ENCODE results near the gene CXorf65.

CXorf65 gene

DNA sequence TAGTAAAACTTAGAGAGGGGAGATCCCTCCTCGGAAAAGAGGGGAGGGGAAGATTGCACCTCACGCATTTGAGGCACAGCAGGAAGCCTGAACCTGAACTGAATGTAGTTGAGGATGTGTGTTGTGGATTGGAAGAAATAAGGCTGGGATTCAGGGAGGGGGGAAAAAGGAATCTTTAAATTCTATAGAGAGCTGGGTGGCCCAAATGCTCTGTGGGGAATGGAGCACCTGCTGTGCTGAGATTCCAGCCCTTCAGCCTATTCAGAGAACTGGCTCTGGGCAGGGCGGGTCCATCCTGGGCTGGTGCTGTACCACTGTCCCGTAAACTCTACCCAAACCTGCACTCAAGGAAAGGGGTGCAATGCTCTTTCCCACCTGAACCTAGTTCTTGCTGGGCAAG, 6.8 kb downstream of the CXorf65 start:
- H3K4me2 ChIP-seq, result no peak overlapping the region
- no peaks in the 10 kb centered on the region for H4K20me1 ChIP-seq (ENCODE audit: insufficient read depth)
- H3K36me3 ChIP-seq (ENCODE audit: insufficient read depth), result no peaks in the 10 kb centered on the region
- H3K79me2 ChIP-seq (ENCODE audit: insufficient read depth, low read depth), result no peaks in the 10 kb centered on the region
- H3K27ac ChIP-seq, result no peak overlapping the region
- TF ChIP-seq, protein P1, sequence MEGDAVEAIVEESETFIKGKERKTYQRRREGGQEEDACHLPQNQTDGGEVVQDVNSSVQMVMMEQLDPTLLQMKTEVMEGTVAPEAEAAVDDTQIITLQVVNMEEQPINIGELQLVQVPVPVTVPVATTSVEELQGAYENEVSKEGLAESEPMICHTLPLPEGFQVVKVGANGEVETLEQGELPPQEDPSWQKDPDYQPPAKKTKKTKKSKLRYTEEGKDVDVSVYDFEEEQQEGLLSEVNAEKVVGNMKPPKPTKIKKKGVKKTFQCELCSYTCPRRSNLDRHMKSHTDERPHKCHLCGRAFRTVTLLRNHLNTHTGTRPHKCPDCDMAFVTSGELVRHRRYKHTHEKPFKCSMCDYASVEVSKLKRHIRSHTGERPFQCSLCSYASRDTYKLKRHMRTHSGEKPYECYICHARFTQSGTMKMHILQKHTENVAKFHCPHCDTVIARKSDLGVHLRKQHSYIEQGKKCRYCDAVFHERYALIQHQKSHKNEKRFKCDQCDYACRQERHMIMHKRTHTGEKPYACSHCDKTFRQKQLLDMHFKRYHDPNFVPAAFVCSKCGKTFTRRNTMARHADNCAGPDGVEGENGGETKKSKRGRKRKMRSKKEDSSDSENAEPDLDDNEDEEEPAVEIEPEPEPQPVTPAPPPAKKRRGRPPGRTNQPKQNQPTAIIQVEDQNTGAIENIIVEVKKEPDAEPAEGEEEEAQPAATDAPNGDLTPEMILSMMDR (conservative IDR thresholded peaks at IDR 0.05; ENCODE audit: low read depth, low read length), result no peak
- no peaks in the 10 kb centered on the region for H3K27me3 ChIP-seq (ENCODE audit: insufficient read depth, low read depth)
- no peak overlapping the region for H3K9ac ChIP-seq
- H3K4me3 ChIP-seq (IDR thresholded peaks at IDR 0.05; ENCODE audit: insufficient read depth, low read depth, low read length), result no peak overlapping the region
- H3K4me1 ChIP-seq (ENCODE audit: low read depth, poor library complexity, severe bottlenecking), result peaks cover 39% of the 10 kb centered on the region
- H2AFZ ChIP-seq (ENCODE audit: low read depth), result no peak overlapping the region

DNA sequence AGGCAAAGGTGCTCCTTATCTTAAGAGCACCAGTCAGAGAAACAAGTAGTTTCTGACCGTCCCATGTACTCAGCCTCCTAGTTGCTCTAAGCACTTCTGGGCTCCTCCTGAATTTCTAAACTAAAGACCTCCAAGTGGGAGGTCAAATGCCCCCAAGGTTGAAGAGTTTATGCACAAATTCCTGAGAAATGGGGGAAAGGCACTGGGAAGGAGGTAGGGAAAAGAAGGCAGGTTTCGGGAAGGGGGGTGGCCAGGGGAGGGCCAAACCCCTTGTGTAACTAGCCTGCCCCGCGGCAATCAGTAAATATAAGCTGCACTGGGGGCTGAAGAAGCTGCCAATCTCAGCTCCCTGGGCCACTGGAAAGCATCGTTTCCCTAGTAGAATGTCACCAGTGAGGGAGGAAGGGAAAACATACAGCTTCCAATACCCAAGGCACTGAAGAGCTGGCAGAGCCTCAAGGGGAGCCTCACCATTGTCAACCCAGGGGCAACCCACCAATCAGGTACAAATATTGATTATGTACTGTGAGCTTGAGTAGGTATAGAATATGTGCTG, 7.5 kb downstream of the CXorf65 start:
- Histone ChIP-seq H3K79me2 (ENCODE audit: insufficient read depth, low read depth) (no peaks in the 10 kb centered on the region), H3K4me2 (no peak overlapping the region), H2AFZ (ENCODE audit: low read depth) (no peak overlapping the region), H3K9ac (no peak overlapping the region), H3K27ac (no peak overlapping the region), H3K36me3 (ENCODE audit: insufficient read depth) (no peaks in the 10 kb centered on the region), H3K4me1 (ENCODE audit: low read depth, poor library complexity, severe bottlenecking) (peaks cover 36% of the 10 kb centered on the region), H3K4me3 (IDR thresholded peaks at IDR 0.05; ENCODE audit: insufficient read depth, low read depth, low read length) (no peak overlapping the region), H3K27me3 (ENCODE audit: insufficient read depth, low read depth) (no peaks in the 10 kb centered on the region), H4K20me1 (ENCODE audit: insufficient read depth) (no peaks in the 10 kb centered on the region)
- TF ChIP-seq, protein P1 (conservative IDR thresholded peaks at IDR 0.05; ENCODE audit: low read depth, low read length), result no peak

DNA sequence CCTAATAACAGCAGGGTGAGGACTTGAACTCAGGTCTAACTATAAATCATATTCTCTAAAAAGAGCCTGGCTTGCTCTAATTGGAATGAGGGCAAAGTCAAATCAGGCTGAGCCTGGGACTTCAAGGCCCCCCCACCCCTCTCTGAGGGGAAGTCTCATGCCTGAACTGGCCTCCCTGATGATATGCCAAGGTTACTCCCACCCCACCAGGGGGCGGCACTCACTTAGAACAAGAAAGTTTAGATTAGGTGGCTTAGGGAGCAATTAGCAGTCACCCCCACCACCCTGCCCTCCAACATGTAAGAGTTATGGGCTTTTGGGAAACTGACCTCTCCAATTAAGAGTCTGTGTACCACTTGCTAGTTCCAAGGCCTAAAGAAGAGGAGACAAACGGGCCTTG, 8.2 kb downstream of the CXorf65 start:
- H3K4me1 ChIP-seq (ENCODE audit: low read depth, poor library complexity, severe bottlenecking), result peaks cover 28% of the 10 kb centered on the region
- no peak overlapping the region for H3K27ac ChIP-seq

DNA sequence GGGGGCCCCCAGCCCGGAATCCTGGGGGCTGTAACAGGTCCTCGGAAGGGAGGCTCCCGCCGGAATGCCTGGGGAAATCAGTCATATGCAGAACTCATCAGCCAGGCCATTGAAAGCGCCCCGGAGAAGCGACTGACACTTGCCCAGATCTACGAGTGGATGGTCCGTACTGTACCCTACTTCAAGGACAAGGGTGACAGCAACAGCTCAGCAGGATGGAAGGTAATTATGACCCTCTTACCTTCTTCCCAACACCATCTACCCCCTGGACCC, 9.8 kb downstream of the CXorf65 start:
- Histone ChIP-seq H3K4me3 (IDR thresholded peaks at IDR 0.05; ENCODE audit: insufficient read depth, low read depth, low read length) (no peak overlapping the region), H4K20me1 (ENCODE audit: insufficient read depth) (no peaks in the 10 kb centered on the region), H3K9ac (peak overlapping the region; percentile 35; the same call in 1 of the 2 replicates), H3K27ac (no peak overlapping the region), H3K4me1 (ENCODE audit: low read depth, poor library complexity, severe bottlenecking) (peaks cover 18% of the 10 kb centered on the region), H2AFZ (ENCODE audit: low read depth) (peak overlapping the region; percentile 69; the same call in 1 of the 2 replicates), H3K79me2 (ENCODE audit: insufficient read depth, low read depth) (no peaks in the 10 kb centered on the region), H3K4me2 (peak overlapping the region; percentile 63), H3K36me3 (ENCODE audit: insufficient read depth) (no peaks in the 10 kb centered on the region), H3K27me3 (ENCODE audit: insufficient read depth, low read depth) (no peaks in the 10 kb centered on the region)
- TF ChIP-seq, protein P1 (conservative IDR thresholded peaks at IDR 0.05; ENCODE audit: low read depth, low read length), result no peak

More for the DNA sequence above, 8.2 kb downstream of the CXorf65 start:
- no peaks in the 10 kb centered on the region for H3K79me2 ChIP-seq (ENCODE audit: insufficient read depth, low read depth)
- no peak overlapping the region for H2AFZ ChIP-seq (ENCODE audit: low read depth)
- H3K4me2 ChIP-seq, result no peak overlapping the region
- TF ChIP-seq, protein P1 (conservative IDR thresholded peaks at IDR 0.05; ENCODE audit: low read depth, low read length), result peak; percentile 74
- H3K9ac ChIP-seq, result no peak overlapping the region
- H3K36me3 ChIP-seq (ENCODE audit: insufficient read depth), result no peaks in the 10 kb centered on the region
- H4K20me1 ChIP-seq (ENCODE audit: insufficient read depth), result no peaks in the 10 kb centered on the region
- H3K27me3 ChIP-seq (ENCODE audit: insufficient read depth, low read depth), result no peaks in the 10 kb centered on the region
- H3K4me3 ChIP-seq (IDR thresholded peaks at IDR 0.05; ENCODE audit: insufficient read depth, low read depth, low read length), result no peak overlapping the region
